HEK293 (cell line): ENCODE results near the gene SLC8A1.

ENCODE experiments used
- CTCF ChIA-PET: fragments of 350-600 bp; formaldehyde crosslinking; extraction: SDS; loops from one replicate; lab custom pipeline; 2021; ENCODE audit warnings: antibody characterized with exemption; lab: Yijun Ruan, JAX
- POLR2A ChIA-PET: fragments of 300-600 bp; formaldehyde crosslinking; extraction: SDS; loops from one replicate; lab custom pipeline; 2020; ENCODE audit warnings: antibody characterized with exemption, inconsistent platforms; lab: Yijun Ruan, JAX
- H3K27ac ChIP-seq: fragments of 200-500 bp; sonication (Bioruptor generic); 2 replicates; pipeline ENCODE4 v1.5.1; 2014; ENCODE audit warnings: low read depth, low read length, control low read depth, inconsistent platforms; ENCODE audit errors: extremely low read depth
- H3K36me3 ChIP-seq, 2 experiments: fragments of 200-500 bp in 1 of 2; sonication (Bioruptor generic) in 1 of 2; 1 replicate in 1 of 2; 2 replicates in 1 of 2; pipeline ENCODE4 v1.5.1; 2014 to 2017; ENCODE audit warnings: inconsistent platforms in 2 of 2, low read length in 2 of 2; ENCODE audit not compliant: control insufficient read depth in 2 of 2, insufficient read depth in 1 of 2
- H3K4me1 ChIP-seq: fragments of 200-500 bp; sonication (Bioruptor generic); 2 replicates; pipeline ENCODE4 v1.5.1; 2014; ENCODE audit warnings: mild to moderate bottlenecking, low read length, inconsistent platforms; ENCODE audit not compliant: control insufficient read depth, insufficient read depth
- H3K4me3 ChIP-seq: 2 replicates; pipeline ENCODE4 v1.5.1; 2011; ENCODE audit warnings: low read depth, mild to moderate bottlenecking, control low read depth, low read length, moderate library complexity
- H3K9me3 ChIP-seq: fragments of 200-500 bp; sonication (Bioruptor generic); 2 replicates; pipeline ENCODE4 v1.5.1; 2014; ENCODE audit warnings: low read depth, low read length, inconsistent platforms; ENCODE audit not compliant: control insufficient read depth, insufficient read depth
- MZF1 ChIP-seq: fragments of 450-650 bp; formaldehyde crosslinking; IDR thresholded peaks from 2 replicates; pipeline ENCODE4 v1.5.1; 2017; ENCODE audit warnings: missing biosample characterization, missing genetic modification characterization, borderline replicate concordance
- PRDM6 ChIP-seq: fragments of 450-650 bp; formaldehyde crosslinking; IDR thresholded peaks from 2 replicates; pipeline ENCODE4 v1.5.1; 2017; ENCODE audit warnings: missing biosample characterization, missing genetic modification characterization
- TSHZ1 ChIP-seq: fragments of 450-650 bp; formaldehyde crosslinking; IDR thresholded peaks from 2 replicates; pipeline ENCODE4 v1.5.1; 2016; ENCODE audit warnings: missing biosample characterization, missing genetic modification characterization, borderline replicate concordance
- ZBTB7A ChIP-seq: fragments of 450-650 bp; formaldehyde crosslinking; IDR thresholded peaks from 2 replicates; pipeline ENCODE4 v1.5.1; 2016; ENCODE audit warnings: low read depth, missing biosample characterization, missing genetic modification characterization
- ZBTB8A ChIP-seq: fragments of 450-650 bp; formaldehyde crosslinking; IDR thresholded peaks from 2 replicates; pipeline ENCODE4 v1.5.1; 2016; ENCODE audit warnings: missing biosample characterization, missing genetic modification characterization
- ZFP69B ChIP-seq: fragments of 450-650 bp; formaldehyde crosslinking; IDR thresholded peaks from 2 replicates; pipeline ENCODE4 v1.5.1; 2016; ENCODE audit warnings: missing biosample characterization, missing genetic modification characterization
- ZNF121 ChIP-seq: fragments of 450-650 bp; formaldehyde crosslinking; IDR thresholded peaks from 2 replicates; pipeline ENCODE4 v1.5.1; 2016; ENCODE audit warnings: missing biosample characterization, missing genetic modification characterization
- ZNF169 ChIP-seq: fragments of 450-650 bp; formaldehyde crosslinking; IDR thresholded peaks from 2 replicates; pipeline ENCODE4 v1.5.1; 2016; ENCODE audit warnings: missing biosample characterization, missing genetic modification characterization
- ZNF398 ChIP-seq: fragments of 450-650 bp; formaldehyde crosslinking; IDR thresholded peaks from 2 replicates; pipeline ENCODE4 v1.5.1; 2017; ENCODE audit warnings: missing biosample characterization, missing genetic modification characterization
- ZNF518A ChIP-seq: fragments of 450-650 bp; formaldehyde crosslinking; conservative IDR thresholded peaks from 2 replicates; pipeline ENCODE4 v1.5.1; 2016; ENCODE audit warnings: low read depth, missing biosample characterization, missing genetic modification characterization
- ZNF660 ChIP-seq: fragments of 450-650 bp; IDR thresholded peaks from 2 replicates; pipeline ENCODE4 v1.5.1; 2018; ENCODE audit warnings: missing biosample characterization, mild to moderate bottlenecking, missing genetic modification characterization
- ZNF670 ChIP-seq: fragments of 450-650 bp; formaldehyde crosslinking; IDR thresholded peaks from 2 replicates; pipeline ENCODE4 v1.5.1; 2016; ENCODE audit warnings: missing biosample characterization, missing genetic modification characterization, low read depth
- ZNF777 ChIP-seq: fragments of 450-650 bp; formaldehyde crosslinking; IDR thresholded peaks from 2 replicates; pipeline ENCODE4 v1.5.1; 2017; ENCODE audit warnings: missing biosample characterization, missing genetic modification characterization, borderline replicate concordance
- ZSCAN16 ChIP-seq: fragments of 450-650 bp; formaldehyde crosslinking; IDR thresholded peaks from 2 replicates; pipeline ENCODE4 v1.5.1; 2016; ENCODE audit warnings: missing biosample characterization, missing genetic modification characterization
- ZSCAN4 ChIP-seq: fragments of 450-650 bp; formaldehyde crosslinking; IDR thresholded peaks from 2 replicates; pipeline ENCODE4 v1.5.1; 2017; ENCODE audit warnings: missing biosample characterization, missing genetic modification characterization

The SLC8A1 gene

GRCh38 chr2:40283111-40283909, 168.6 kb downstream of the SLC8A1 start:
- TF ChIP-seq PRDM6 (tag by site-specific recombination) (no peak), ZNF518A (tag by site-specific recombination) (no peak), ZFP69B (no peak)
- ChIA-PET CTCF (interaction anchor here (0.7 kb wide), 1 partner anchor 42 kb away, joined by 3 read pairs; no protein-coding TSS in a partner anchor), POLR2A (no interaction called here)
- Histone ChIP-seq H3K36me3 (no peaks in the 10 kb centered on the region), H3K27ac (no peak overlapping the region), H3K4me1 (no peaks in the 10 kb centered on the region), H3K4me3 (no peak overlapping the region), H3K9me3 (no peaks in the 10 kb centered on the region)

GRCh38 chr2:40282428-40282827, 169.5 kb downstream of the SLC8A1 start:
- Histone ChIP-seq H3K36me3 (no peaks in the 10 kb centered on the region), H3K4me1 (no peaks in the 10 kb centered on the region), H3K9me3 (no peaks in the 10 kb centered on the region), H3K4me3 (no peak overlapping the region), H3K27ac (no peak overlapping the region)
- CTCF ChIA-PET = no interaction called here
- POLR2A ChIA-PET = no interaction called here
- TF ChIP-seq ZNF169 = no peak
- no peak for TF ChIP-seq ZSCAN4 (tag by site-specific recombination)
- TF ChIP-seq ZNF777 (tag by site-specific recombination) = no peak
- TF ChIP-seq ZBTB8A = no peak
- TF ChIP-seq ZBTB7A = no peak
- no peak for TF ChIP-seq ZNF398 (tag by site-specific recombination)
- TF ChIP-seq ZNF121 (tag by site-specific recombination) = no peak
- no peak for TF ChIP-seq MZF1 (tag by site-specific recombination)
- no peak for TF ChIP-seq ZSCAN16
- TF ChIP-seq ZNF660 (tag by site-specific recombination) = no peak
- no peak for TF ChIP-seq ZNF670
- TF ChIP-seq TSHZ1 = no peak
